Choroid plexus epithelial cell (primary cell): Measurements from ENCODE around the gene METTL22.

Experiments used
- DNase-seq: peaks from one replicate; pipeline ENCODE4 v3.0.0-alpha.2; 2010; ENCODE audit warnings: low read depth
- H3K4me3 ChIP-seq: 2 replicates; pipeline ENCODE4 v1.5.1; 2011; ENCODE audit warnings: low read depth, mild to moderate bottlenecking, control low read depth, low read length, moderate library complexity
- CTCF ChIP-seq: conservative IDR thresholded peaks from 2 replicates; pipeline ENCODE4 v1.5.1; 2011; ENCODE audit warnings: low read depth, mild to moderate bottlenecking, control low read depth, inconsistent platforms, low read length, moderate library complexity

The METTL22 gene

GRCh38 chr16:8587065-8587464 lies 34.4 kb upstream of the METTL22 start:
- no peak overlapping the region for H3K4me3 ChIP-seq
- no peak for DNase-seq
- TF ChIP-seq CTCF, result no peak

GRCh38 chr16:8588682-8589056 lies 32.8 kb upstream of the METTL22 start:
- no peak for DNase-seq
- no peak for TF ChIP-seq CTCF
- peak overlapping the region; percentile 39 for H3K4me3 ChIP-seq

- no peak for DNase-seq
- no peak for TF ChIP-seq CTCF
- H3K4me3 ChIP-seq, result peak overlapping the region; percentile 39
Measured at GRCh38 chr16:8589057-8589899, 32.2 kb upstream of the METTL22 start.

- no peak for TF ChIP-seq CTCF
- peak within 1 kb of the TSS; percentile 39 for H3K4me3 ChIP-seq
Measured at GRCh38 chr16:8589900-8590688, 31.4 kb upstream of the METTL22 start, which contains the start of gene TMEM114. TSS of gene TMEM114 (minus strand) at chr16:8590511. CDS start at chr16:8589838, 673 bp downstream.

GRCh38 chr16:8590811-8591210 lies 30.7 kb upstream of the METTL22 start:
- TF ChIP-seq CTCF, result no peak
- no peak for DNase-seq
- no peak overlapping the region for H3K4me3 ChIP-seq

More at GRCh38 chr16:8589900-8590688, 31.4 kb upstream of the METTL22 start, which contains the start of gene TMEM114:
- DNase-seq, result no peak

GRCh38 chr16:8591451-8591850 lies 30.0 kb upstream of the METTL22 start:
- TF ChIP-seq CTCF, result no peak
- no peak for DNase-seq
- H3K4me3 ChIP-seq, result no peak overlapping the region
